ENCODE measurements around the gene PRND. TPM values are rescaled to one million over a fixed set of nuclear protein-coding genes. Genes with fewer than 3 reads are reported as not detected.

Gene PRND
- total and polyA plus RNA-seq, 9 donors, result 31.6 to 46.4 (median 45.0) TPM

- no peaks in the 10 kb centered on the region for H3K36me3 ChIP-seq (ENCODE audit: control insufficient read depth, insufficient read depth, low read length)
These were observed 36.8 kb upstream of the PRND start for GRCh38 chr20:4684837-4685413.

GRCh38 chr20:4685923-4686221 lies 35.8 kb upstream of the PRND start:
- peaks cover 14% of the 10 kb centered on the region for H3K4me1 ChIP-seq (ENCODE audit: control insufficient read depth, insufficient read depth, low read length)
- no peaks in the 10 kb centered on the region for H3K9me3 ChIP-seq (replicated peaks; ENCODE audit: control insufficient read depth, low read depth, low read length)
- H3K36me3 ChIP-seq (ENCODE audit: control insufficient read depth, insufficient read depth, low read length), result no peaks in the 10 kb centered on the region
- H3K4me3 ChIP-seq (ENCODE audit: low read length), result peak overlapping the region; percentile 61
- H3K27ac ChIP-seq (ENCODE audit: low read length), result peak overlapping the region; percentile 40
- 4% methylated on average over 7 of the region's 8 CpGs for WGBS (ENCODE audit: insufficient coverage)
- no peak for DNase-seq
- H3K27me3 ChIP-seq (ENCODE audit: control insufficient read depth, insufficient read depth, low read length), result peaks cover 3% of the 10 kb centered on the region

More at GRCh38 chr20:4684837-4685413, 36.8 kb upstream of the PRND start:
- no peak overlapping the region for H3K27ac ChIP-seq (ENCODE audit: low read length)
- WGBS (ENCODE audit: insufficient coverage), result 95% methylated on average over 3 of the region's 6 CpGs
- H3K27me3 ChIP-seq (ENCODE audit: control insufficient read depth, insufficient read depth, low read length), result peaks cover 3% of the 10 kb centered on the region
- no peak overlapping the region for H3K4me3 ChIP-seq (ENCODE audit: low read length)
- H3K9me3 ChIP-seq (replicated peaks; ENCODE audit: control insufficient read depth, low read depth, low read length), result no peaks in the 10 kb centered on the region
- H3K4me1 ChIP-seq (ENCODE audit: control insufficient read depth, insufficient read depth, low read length), result peaks cover 11% of the 10 kb centered on the region
- DNase-seq, result no peak

- Histone ChIP-seq H3K27ac (ENCODE audit: low read length) (no peak overlapping the region), H3K4me1 (ENCODE audit: control insufficient read depth, insufficient read depth, low read length) (peaks cover 10% of the 10 kb centered on the region), H3K9me3 (replicated peaks; ENCODE audit: control insufficient read depth, low read depth, low read length) (no peaks in the 10 kb centered on the region)
These were observed 33.4 kb upstream of the PRND start for GRCh38 chr20:4688305-4688704.

GRCh38 chr20:4689220-4689619 lies 32.5 kb upstream of the PRND start:
- DNase-seq, result no peak
- Histone ChIP-seq H3K36me3 (ENCODE audit: control insufficient read depth, insufficient read depth, low read length) (no peaks in the 10 kb centered on the region), H3K9me3 (replicated peaks; ENCODE audit: control insufficient read depth, low read depth, low read length) (no peaks in the 10 kb centered on the region), H3K4me1 (ENCODE audit: control insufficient read depth, insufficient read depth, low read length) (peaks cover 10% of the 10 kb centered on the region), H3K27ac (ENCODE audit: low read length) (no peak overlapping the region), H3K27me3 (ENCODE audit: control insufficient read depth, insufficient read depth, low read length) (peaks cover 3% of the 10 kb centered on the region), H3K4me3 (ENCODE audit: low read length) (no peak overlapping the region)
- WGBS (ENCODE audit: insufficient coverage), result no CpG with 5 or more reads among the region's 2 CpGs

More at GRCh38 chr20:4688305-4688704, 33.4 kb upstream of the PRND start:
- Histone ChIP-seq H3K4me3 (ENCODE audit: low read length) (no peak overlapping the region), H3K27me3 (ENCODE audit: control insufficient read depth, insufficient read depth, low read length) (peaks cover 3% of the 10 kb centered on the region), H3K36me3 (ENCODE audit: control insufficient read depth, insufficient read depth, low read length) (no peaks in the 10 kb centered on the region)
- no peak for DNase-seq
- WGBS (ENCODE audit: insufficient coverage), result no CpG with 5 or more reads among the region's 2 CpGs

GRCh38 chr20:4691753-4692152 lies 30.0 kb upstream of the PRND start:
- DNase-seq, result no peak
- Histone ChIP-seq H3K4me1 (ENCODE audit: control insufficient read depth, insufficient read depth, low read length) (peaks cover 7% of the 10 kb centered on the region), H3K4me3 (ENCODE audit: low read length) (no peak overlapping the region)

GRCh38 chr20:4694076-4694475 lies 27.6 kb upstream of the PRND start:
- Histone ChIP-seq H3K27me3 (ENCODE audit: control insufficient read depth, insufficient read depth, low read length) (no peaks in the 10 kb centered on the region), H3K9me3 (replicated peaks; ENCODE audit: control insufficient read depth, low read depth, low read length) (no peaks in the 10 kb centered on the region), H3K4me1 (ENCODE audit: control insufficient read depth, insufficient read depth, low read length) (peaks cover 2% of the 10 kb centered on the region), H3K27ac (ENCODE audit: low read length) (no peak overlapping the region), H3K4me3 (ENCODE audit: low read length) (no peak overlapping the region), H3K36me3 (ENCODE audit: control insufficient read depth, insufficient read depth, low read length) (peaks cover 2% of the 10 kb centered on the region)
- DNase-seq, result no peak
- WGBS (ENCODE audit: insufficient coverage), result no CpG with 5 or more reads among the region's 1 CpG

More at GRCh38 chr20:4691753-4692152, 30.0 kb upstream of the PRND start:
- WGBS (ENCODE audit: insufficient coverage), result no CpG with 5 or more reads among the region's 2 CpGs
- no peak overlapping the region for H3K27ac ChIP-seq (ENCODE audit: low read length)
- H3K36me3 ChIP-seq (ENCODE audit: control insufficient read depth, insufficient read depth, low read length), result no peaks in the 10 kb centered on the region
- no peaks in the 10 kb centered on the region for H3K9me3 ChIP-seq (replicated peaks; ENCODE audit: control insufficient read depth, low read depth, low read length)
- H3K27me3 ChIP-seq (ENCODE audit: control insufficient read depth, insufficient read depth, low read length), result no peaks in the 10 kb centered on the region

- WGBS (ENCODE audit: insufficient coverage), result 76% methylated on average over 4 of the region's 7 CpGs
These were observed 24.4 kb upstream of the PRND start for GRCh38 chr20:4697189-4697830.

GRCh38 chr20:4697831-4698221 lies 23.9 kb upstream of the PRND start:
- Histone ChIP-seq H3K9me3 (replicated peaks; ENCODE audit: control insufficient read depth, low read depth, low read length) (no peaks in the 10 kb centered on the region), H3K27ac (ENCODE audit: low read length) (no peak overlapping the region), H3K4me1 (ENCODE audit: control insufficient read depth, insufficient read depth, low read length) (no peaks in the 10 kb centered on the region), H3K36me3 (ENCODE audit: control insufficient read depth, insufficient read depth, low read length) (peaks cover 14% of the 10 kb centered on the region), H3K27me3 (ENCODE audit: control insufficient read depth, insufficient read depth, low read length) (no peaks in the 10 kb centered on the region), H3K4me3 (ENCODE audit: low read length) (no peak overlapping the region)
- no peak for DNase-seq
- WGBS (ENCODE audit: insufficient coverage), result 71% methylated on average over 1 of the region's 2 CpGs

More at GRCh38 chr20:4697189-4697830, 24.4 kb upstream of the PRND start:
- DNase-seq, result no peak
- H3K4me1 ChIP-seq (ENCODE audit: control insufficient read depth, insufficient read depth, low read length), result no peaks in the 10 kb centered on the region
- H3K27ac ChIP-seq (ENCODE audit: low read length), result no peak overlapping the region
- no peaks in the 10 kb centered on the region for H3K27me3 ChIP-seq (ENCODE audit: control insufficient read depth, insufficient read depth, low read length)
- H3K36me3 ChIP-seq (ENCODE audit: control insufficient read depth, insufficient read depth, low read length), result peaks cover 14% of the 10 kb centered on the region
- H3K4me3 ChIP-seq (ENCODE audit: low read length), result no peak overlapping the region
- H3K9me3 ChIP-seq (replicated peaks; ENCODE audit: control insufficient read depth, low read depth, low read length), result no peaks in the 10 kb centered on the region

GRCh38 chr20:4699216-4699615 lies 22.5 kb upstream of the PRND start:
- peaks cover 14% of the 10 kb centered on the region for H3K36me3 ChIP-seq (ENCODE audit: control insufficient read depth, insufficient read depth, low read length)
- peaks cover 3% of the 10 kb centered on the region for H3K4me1 ChIP-seq (ENCODE audit: control insufficient read depth, insufficient read depth, low read length)
- no peak for DNase-seq
- no peak overlapping the region for H3K27ac ChIP-seq (ENCODE audit: low read length)
- H3K4me3 ChIP-seq (ENCODE audit: low read length), result no peak overlapping the region
- 98% methylated on average over 7 of the region's 9 CpGs for WGBS (ENCODE audit: insufficient coverage)
- no peaks in the 10 kb centered on the region for H3K27me3 ChIP-seq (ENCODE audit: control insufficient read depth, insufficient read depth, low read length)
- H3K9me3 ChIP-seq (replicated peaks; ENCODE audit: control insufficient read depth, low read depth, low read length), result no peaks in the 10 kb centered on the region

- Histone ChIP-seq H3K27ac (ENCODE audit: low read length) (no peak overlapping the region), H3K36me3 (ENCODE audit: control insufficient read depth, insufficient read depth, low read length) (peaks cover 14% of the 10 kb centered on the region), H3K27me3 (ENCODE audit: control insufficient read depth, insufficient read depth, low read length) (no peaks in the 10 kb centered on the region), H3K4me3 (ENCODE audit: low read length) (no peak overlapping the region), H3K9me3 (replicated peaks; ENCODE audit: control insufficient read depth, low read depth, low read length) (no peaks in the 10 kb centered on the region), H3K4me1 (ENCODE audit: control insufficient read depth, insufficient read depth, low read length) (peaks cover 8% of the 10 kb centered on the region)
- no peak for DNase-seq
- 100% methylated on average over 1 of the region's 3 CpGs for WGBS (ENCODE audit: insufficient coverage)
These were observed 21.8 kb upstream of the PRND start for GRCh38 chr20:4699957-4700356.

Measured in muscle of leg (tissue), 11 donors.